Activated T-cell treated with anti-CD3 and anti-CD28 coated beads for 48 hours (primary cell): ENCODE measurements around the gene TXNDC5.
"Not testable (repeated sequence)": the region's sequence is repeated elsewhere in the genome, so short reads cannot be mapped to it uniquely, and the experiment has no call there.

Experiments used
- DNase-seq: peaks from one replicate; pipeline ENCODE4 v3.0.0-alpha.2; 2020; ENCODE audit warnings: low read depth

Gene TXNDC5

DNA sequence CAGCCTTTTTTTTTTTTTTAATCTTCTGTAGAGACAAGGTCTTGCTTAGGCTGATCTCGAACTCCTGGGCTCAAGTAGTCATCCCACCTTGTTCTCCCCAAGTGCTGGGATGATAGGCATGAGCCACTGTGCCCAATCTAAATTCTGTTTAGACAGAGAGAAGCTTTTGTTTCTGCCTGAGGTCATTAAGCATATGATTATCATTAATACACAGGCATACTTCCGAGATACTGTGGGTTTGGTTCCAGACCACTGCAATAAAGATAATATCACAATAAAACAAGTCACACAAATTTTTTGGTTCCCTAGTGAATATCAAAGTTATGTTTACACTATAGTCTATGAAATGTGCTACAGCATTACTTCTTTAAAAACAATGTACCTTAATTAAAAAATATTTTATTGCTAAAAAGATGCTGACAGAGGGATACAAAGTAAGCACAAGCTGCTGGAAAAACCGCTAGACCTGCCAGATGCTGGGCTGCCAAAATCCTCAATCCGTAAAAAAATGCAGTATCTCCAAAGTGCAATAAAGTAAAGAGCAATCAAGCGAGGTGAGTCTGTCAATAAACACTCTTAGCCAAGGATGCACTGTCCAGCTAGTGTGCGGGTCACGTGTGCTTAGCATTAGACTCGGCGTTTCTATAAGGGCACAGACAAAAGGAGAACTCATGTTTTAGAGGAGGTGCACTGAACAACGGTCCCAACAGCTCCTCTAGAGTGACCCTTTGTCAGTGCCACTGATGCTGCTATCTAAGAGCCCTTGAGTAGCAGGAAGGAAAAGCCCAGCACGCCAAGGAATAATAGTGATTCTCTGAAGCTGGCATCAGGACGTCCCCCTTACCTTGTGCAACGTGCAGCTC lies 16.1 kb downstream of the TXNDC5 start:
- no peak for DNase-seq

DNA sequence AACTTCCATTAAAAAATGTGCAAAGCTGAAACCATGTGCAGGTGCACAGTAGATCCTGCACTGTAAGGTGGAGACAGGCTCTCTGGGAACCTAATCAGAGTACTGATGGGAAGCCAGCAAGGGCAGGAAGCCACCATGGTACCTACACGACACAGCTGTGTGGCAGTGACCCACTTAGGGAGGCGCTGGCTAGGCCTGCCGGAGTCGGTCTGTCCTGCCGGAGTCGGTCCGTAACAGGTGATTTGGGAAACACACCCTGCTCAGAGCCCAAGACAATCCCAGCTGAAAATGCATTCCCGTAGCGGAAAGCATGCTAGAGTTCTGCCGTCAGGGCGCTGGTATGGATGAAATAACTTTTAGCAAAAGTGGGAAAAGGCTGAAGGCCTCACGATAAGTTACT lies 17.2 kb downstream of the TXNDC5 start:
- DNase-seq: no peak

DNA sequence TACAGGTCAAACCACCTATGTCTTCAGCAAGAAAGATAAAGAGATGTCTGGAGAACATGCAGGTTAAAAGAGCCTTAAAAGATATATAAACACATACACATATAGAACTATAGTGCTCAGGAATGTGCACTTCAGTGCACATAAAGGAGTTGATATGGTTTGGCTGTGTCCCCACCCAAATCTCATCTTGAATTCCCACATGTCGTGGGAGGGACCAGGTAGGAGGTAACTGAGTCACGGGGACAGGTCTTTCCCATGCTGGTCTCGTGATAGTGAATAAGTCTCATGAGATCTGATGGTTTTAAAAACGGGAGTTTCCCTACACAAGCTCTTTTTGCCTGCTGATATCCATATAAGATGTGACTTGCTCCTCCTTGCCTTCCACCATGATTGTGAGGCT lies 18.2 kb downstream of the TXNDC5 start:
- DNase-seq: not testable (repeated sequence)

DNA sequence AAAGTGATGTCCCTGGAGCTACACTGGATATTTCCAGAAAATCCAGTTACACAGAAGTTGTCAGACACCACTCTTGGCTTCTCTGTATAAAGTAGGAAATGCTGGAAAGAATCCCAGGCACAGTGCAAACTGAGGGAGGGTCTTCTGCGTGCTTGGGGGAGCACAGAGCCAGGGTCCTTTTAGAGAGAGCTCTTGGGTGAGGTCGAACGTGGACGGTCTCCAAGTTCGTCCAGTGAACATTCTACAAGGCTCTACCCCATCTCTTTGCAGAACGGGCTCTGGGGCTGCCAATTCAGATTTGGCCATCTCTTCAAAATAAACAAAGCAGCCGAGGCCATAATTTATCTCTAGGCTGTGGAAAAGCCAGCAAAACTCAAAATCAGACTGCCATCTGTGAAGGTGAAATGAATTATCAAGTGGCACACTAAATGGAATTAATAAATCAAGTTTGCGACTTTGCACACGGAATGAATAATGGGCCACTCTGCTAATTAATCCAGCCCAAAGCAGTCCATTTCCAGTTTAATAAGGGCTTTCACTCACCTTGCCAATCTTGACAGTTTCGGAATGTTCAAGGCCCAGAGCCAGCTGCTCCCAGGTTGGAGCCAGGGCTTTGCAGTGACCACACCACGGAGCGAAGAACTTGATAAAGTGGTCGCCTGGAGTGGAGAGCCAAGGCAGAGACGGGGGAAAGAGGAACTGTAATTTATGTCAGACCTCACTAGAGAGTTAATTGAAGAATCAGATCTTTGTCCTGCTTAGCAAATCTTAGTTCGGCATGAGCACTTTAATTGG lies 19.3 kb downstream of the TXNDC5 start:
- no peak for DNase-seq

DNA sequence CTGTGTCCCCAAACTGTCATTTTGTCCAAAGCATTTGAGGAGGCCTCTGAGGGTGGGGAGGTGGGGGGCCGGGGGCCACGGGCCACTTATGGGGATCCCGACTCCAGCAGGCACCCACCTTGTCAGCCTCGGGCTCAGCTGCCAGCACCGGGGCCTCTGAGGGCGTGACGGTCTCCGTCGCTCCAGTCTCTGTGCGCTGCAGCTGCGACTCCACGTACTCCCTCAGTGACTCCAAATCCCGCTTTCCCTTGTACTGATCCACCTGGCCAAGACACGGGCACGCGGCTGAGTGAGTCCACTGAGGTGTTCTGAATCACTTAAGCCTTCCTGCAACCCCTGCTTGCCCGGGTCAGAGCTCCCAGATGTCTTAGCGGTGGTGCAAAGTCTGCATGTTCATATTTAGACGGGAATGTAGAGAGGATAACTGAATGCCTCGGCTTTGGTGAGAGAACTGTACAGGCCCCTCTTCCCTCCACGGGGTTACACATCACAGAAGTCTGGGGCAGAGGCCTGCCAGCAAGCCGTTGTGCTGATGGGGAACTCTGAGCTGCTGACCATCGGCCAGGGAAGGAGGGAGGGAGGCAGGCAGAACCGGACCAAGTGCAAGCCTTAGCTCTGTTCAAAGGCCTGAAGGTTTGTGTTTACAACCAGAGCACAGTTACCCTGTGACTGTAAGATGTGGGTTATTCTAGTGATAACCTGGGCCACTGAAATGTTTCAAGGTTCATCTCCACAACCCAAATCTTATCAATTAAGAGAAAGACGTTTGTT lies 21.8 kb downstream of the TXNDC5 start:
- DNase-seq: no peak

DNA sequence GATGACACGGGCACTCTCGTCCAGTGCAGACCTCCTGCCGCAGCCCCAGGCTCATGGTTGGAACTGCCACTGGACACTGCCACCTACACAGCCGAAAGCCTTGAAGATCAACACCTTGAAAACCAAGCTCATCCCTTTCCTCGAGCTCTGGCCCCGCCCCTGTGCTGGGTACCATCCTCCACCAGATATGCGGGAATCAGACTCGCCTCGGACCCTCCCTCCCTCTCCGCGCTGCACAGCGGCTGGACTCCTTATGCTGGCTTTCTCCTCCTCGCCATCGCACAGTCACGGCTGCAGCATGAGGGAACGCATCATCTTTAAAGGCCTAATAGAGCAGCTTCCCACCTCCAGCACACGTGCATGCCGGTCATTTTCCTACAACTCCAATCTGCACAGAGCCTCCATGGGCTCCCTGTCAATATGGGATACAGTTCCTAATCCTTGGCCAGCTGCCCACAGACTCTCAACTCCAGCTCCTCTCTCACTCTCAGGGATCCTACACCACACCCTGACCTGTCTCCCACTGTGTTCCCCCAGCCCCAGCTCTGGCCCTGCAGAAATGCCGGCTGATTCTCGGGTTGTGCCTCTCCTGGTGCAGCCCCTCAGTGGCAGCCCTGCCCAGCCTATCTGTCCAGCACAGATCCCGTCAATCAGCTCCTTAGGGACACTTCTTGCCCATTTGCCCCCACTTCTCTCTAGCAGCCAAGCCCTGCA lies 23.2 kb downstream of the TXNDC5 start:
- DNase-seq: no peak

DNA sequence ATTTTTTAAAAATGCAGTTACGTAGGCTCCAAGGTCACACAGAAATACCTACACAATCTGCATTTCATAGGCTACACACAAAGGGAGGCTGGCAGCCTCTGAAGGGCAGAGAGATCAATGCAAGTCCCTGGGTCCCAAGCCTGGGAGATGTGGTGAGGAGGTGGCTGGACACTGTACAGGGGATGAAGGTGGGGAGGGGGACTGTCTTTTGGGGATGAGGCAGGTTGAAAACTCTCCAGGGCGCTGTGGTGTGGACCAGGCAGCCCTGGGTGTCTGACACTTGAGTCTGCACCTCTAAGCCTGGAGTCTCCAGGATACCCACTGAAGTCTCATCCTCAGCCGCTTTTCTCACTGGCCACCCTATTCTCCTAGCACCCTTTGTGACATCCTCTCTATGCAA lies 24.5 kb downstream of the TXNDC5 start:
- DNase-seq: no peak

DNA sequence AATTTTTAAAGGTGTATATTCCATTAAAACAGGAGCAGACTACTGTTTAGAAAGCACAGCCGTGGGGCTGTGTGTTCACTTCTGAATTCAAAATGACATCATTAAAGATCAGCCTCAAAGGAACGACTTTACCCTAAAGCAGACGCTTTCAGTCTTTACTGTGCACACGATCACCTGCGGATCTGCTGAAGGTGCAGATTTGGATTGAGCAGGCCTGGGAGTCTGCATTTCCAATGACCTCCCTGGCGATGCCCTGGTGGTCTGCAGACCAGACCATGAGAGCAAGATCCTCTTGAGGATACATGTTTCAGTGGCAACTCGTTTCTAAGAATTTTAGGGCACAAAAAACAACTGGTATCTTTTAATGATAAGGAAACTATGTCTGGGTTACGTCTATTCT lies 27.2 kb downstream of the TXNDC5 start:
- DNase-seq: no peak

DNA sequence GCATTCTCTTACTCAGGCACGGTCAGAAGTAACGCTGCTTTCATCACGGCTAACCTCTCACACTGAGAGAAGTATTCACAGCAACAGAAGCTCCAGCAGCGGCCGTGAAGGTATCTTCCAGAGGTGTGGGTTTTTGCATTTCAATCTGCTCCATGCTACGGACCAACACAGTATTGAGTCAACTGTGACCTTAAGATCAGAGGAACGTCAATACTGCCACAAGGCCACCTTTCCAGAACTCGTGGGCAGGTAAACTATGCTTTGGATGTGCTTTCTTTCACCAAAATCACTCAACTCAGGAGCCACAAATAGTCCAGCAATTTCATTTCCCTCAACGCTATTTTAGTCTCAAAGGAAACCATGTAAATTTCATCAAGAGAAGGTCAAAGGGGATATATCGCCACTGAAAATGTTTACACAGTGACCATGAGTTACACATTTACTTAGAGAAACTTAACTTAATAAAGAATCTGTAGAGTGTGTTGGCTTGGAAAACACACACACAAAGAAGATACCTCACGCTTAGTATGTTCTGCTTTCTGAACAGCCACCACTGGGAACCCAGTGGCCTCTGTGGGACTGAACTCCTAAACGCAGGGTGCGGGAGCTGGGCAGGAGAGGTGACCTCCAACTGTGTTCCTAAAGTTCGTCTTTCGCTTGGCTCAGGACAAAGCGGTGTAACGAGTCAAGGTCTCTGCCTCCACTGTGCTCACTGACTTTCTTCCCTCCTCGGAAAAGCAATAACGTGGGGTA lies 27.9 kb downstream of the TXNDC5 start:
- no peak for DNase-seq

DNA sequence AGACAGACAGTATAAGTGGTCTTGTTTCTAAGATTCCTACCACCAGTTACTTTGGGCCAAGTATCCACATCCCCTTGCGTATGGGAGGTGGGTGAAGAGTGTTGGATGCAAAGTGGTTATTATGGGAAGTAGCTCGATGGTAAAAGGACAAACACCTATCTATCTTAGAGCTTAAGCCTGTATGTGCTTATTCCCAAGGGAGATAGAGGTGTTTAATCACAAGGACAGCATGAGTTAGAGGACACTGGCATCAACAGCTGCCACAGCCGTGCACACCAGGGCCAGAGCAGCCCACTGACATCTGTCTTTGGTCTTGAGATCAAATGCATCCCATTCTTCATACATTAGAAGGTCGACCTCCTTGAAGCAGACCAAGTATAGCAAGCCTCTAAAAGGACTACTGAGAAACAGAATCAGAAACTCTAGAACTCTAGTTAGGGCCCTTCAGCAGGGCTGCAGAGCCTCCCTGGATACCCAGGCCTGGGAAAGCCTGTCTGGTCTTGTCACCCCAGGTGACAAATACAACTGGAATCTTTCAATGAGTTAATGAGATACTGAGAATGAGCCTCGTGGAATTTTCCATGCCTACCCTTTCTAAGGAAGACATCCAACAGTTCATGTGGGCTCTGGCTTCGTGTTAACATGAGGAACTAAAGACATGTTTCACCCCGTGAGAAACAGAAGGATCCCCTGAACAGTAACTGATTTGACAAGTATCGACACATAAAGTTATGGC lies 28.7 kb downstream of the TXNDC5 start:
- no peak for DNase-seq

DNA sequence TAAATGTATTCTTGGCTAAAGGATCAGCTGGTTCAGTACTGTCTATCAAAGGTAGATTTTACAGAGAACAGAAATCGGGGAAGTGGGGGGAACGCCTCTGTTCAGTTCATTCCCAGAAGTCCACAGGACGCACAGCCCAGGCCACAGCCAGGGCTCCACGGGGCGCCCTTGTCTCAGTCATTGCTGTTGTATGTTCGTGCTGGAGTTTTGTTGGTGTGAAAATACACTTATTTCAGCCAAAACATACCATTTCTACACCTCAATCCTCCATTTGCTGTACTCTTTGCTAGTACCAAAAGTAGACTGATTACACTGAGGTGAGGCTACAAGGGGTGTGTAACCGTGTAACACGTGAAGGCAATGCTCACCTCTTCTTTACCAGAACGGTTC lies 29.9 kb downstream of the TXNDC5 start:
- DNase-seq: no peak

DNA sequence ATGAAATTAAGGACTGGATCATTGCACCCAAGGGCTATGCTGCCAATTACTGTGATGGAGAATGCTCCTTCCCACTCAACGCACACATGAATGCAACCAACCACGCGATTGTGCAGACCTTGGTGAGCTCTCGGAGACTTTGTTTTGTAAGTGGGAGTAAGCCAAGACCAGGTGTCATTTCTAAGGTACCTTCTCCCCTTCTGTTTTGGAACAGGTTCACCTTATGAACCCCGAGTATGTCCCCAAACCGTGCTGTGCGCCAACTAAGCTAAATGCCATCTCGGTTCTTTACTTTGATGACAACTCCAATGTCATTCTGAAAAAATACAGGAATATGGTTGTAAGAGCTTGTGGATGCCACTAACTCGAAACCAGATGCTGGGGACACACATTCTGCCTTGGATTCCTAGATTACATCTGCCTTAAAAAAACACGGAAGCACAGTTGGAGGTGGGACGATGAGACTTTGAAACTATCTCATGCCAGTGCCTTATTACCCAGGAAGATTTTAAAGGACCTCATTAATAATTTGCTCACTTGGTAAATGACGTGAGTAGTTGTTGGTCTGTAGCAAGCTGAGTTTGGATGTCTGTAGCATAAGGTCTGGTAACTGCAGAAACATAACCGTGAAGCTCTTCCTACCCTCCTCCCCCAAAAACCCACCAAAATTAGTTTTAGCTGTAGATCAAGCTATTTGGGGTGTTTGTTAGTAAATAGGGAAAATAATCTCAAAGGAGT lies 30.4 kb downstream of the TXNDC5 start:
- DNase-seq: no peak

DNA sequence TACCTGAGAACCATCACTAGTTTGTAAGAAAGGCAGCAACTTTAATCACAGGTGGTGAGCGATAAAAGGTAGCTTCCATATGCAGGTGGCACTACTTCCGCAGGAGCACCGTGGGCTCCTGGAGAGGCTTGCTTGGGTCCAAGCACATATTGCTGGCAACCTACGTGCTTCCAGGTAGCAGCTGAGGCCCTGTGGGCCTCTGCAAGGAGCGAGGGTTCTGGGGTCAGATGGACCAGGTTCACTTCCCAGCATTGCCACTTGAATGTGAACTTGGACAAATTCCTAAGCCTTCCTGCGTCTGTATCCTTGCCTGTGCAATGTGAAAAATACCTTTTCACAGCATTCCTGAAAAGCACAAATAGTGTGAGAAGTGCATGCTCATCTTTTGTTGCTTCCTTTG lies 31.0 kb downstream of the TXNDC5 start:
- no peak for DNase-seq

DNA sequence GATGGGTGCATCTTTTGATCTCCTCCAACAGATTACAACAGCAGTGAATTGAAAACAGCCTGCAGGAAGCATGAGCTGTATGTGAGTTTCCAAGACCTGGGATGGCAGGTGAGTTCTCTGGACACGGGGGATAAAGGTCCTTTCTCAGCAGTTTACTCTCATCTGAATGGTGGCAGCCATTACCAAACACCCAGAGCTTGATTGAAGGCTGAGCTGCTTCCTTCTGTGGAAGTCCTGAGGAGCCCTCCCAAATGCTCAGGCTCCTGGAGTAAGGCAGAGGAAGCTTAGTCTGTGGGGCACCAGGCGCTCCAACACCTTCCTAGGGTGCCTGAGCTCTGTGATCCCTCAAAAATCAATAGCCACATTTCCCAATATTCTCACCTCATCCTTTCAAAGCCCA lies 31.5 kb downstream of the TXNDC5 start:
- DNase-seq: no peak

DNA sequence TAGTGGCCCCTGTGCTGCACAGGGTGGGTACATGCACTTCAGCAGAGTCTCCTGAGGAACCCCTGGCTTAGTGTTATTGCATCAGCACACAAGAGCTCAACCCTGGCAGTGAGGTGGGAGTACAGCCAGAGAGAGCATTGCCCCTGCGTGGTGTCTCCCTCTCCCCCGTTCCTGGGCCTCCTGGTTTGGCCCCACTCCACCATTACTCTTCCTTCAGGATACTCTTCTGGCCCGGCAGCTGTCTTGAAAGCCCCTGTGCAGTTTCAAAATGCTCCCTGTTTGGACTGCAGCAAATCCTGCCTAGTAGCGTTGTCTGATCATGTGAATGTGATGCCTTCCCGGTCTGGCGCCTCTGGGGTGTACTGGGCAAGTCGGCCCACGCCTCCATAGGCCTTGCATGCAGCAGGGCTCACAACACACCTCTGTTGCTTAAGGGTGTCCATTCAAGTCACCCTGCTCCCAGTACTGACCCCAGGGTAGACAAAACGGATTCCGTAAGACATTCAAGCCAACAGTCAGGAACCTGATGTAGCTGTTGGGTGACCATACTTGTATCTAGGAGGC lies 32.1 kb downstream of the TXNDC5 start:
- DNase-seq: no peak

DNA sequence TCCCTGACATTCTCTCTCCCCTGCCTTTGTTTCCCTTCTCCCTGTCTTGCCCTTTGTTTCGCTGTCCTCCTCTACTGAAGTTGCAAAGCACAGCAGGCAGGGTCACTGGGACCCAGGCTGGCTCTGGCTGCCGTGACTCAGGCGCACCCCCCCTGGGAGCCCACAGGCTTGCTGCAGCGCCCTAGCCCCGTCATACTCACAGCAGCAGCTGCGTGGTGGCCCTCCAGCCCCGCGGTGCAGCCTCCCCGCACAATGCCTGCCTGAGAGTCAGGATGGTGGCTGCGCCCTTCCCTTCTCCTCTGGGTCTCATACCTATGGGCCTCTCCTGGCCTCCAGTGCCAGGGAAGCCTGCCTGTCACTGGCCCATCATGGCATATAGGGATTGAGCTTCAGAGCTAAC lies 41.7 kb downstream of the TXNDC5 start:
- no peak for DNase-seq

DNA sequence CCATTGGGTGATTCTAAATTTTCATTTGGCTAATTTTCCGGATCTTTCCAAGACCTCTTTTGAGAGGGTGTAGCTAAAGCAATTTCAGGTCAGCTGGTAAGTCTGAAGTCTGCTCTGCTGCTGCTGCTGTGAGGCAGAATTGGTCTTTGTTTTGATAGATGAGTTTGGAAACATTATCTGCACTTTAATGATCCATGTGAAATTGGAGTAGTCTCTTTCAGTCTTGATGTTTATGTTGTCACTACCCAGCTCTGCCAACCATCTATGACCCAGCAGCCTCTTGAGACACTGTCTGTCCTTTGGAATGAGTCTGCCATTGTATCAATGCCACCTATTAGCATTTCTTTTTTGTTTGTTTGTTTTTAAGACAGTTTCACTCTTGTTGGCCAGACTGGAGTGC lies 44.1 kb downstream of the TXNDC5 start:
- no peak for DNase-seq

DNA sequence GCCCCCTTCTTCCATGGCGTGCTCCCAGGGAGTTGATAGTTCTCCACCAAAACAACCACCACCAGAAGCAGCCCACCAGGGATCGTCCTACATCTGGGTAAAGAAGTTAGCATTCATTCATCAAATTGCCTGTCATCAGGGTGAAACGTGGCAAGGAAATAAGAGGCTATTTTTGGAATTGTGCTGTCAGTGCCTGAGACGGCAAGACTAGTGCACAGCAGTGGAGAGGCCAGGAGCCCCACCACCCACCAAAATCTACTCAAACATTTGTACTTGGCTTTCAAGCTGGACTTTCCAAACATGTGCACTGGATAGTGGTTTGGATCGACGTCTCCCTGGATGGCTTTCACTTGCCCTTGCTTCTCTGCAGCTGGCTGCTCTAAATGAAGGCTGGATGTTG lies 44.8 kb downstream of the TXNDC5 start:
- no peak for DNase-seq

DNA sequence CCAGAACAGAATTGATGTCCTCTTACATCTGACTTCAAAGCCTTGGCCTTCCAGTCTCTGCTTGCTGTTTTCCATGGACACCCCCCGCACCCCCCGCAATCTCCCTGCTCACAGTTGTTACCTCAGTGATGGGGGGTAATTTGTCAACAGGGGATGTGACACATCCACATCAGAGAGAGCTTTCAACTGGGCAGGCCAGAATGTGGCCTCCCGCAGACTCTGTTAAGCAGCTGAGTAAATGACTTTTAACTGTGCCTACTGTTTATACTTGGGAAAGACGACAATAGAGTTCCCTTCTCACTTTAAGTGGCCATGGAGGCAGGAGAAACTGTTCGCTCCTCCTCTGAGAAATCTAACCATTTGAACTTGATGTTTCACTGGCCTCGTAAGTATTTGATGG lies 51.0 kb downstream of the TXNDC5 start:
- no peak for DNase-seq

DNA sequence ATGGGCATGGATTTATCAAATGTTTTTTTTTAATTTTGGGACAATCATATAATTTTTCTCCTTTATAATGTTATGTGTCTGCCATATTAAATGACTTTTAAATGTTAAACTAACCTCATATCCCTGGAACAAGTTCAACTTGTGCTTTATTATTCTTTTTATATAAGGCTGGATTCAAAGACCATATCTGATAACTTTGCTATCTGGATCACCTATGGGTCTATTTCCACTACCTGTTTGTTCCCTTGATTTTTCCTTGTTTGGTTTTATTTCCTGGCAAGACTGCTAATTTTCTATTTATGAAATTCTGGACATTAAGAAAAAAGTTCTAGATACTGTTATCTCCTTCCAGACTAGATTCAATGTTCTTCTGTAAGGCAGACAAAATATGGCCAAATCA lies 58.8 kb downstream of the TXNDC5 start:
- DNase-seq: no peak
